ENCODE results near the gene VWA3B. TPM values are rescaled to one million over a fixed set of nuclear protein-coding genes. Genes with fewer than 3 reads are reported as not detected.

VWA3B gene
- total RNA-seq, 3 donors from 2014 or later = not detected

DNA sequence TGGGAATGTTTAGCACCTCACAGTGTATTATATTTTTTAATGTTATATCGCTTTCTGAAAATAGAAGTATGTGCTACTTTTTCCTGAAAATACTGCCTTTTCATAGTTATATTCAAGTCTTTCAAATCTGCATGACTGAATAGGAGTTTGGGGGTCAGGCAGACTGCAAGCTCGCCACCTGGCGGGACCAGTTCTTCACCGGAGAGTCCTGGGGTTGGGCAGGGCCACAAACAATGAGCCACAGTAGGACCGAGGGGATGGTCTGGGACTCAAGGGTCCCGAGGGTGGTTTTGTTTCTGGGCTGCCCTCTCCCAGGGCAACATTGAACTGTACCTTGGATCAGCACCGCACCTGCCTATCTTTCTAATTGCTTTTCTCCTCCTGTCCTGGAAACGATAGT is 70.6 kb downstream of the VWA3B start:
- DNase-seq = no peak

DNA sequence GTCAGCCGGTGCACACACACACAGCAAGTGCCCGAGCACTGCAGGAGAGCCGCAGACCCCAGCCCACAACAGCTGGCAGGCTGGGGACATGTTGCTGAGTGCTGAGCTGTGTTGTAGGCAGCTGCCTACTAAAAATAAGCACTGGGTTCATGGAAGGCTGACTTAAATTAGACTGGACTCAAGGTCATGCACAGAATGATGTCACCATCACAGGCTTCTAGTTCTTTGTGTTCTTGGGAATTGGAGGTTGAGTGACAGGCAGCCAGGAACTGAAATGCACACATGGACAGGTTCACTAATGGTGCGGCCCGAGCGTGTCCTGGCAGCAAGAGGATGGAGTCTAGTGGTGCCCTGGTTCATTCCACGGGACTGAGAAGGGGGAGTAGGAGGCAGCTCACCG is 71.3 kb downstream of the VWA3B start:
- no peaks in the 10 kb centered on the region for H3K4me1 Mint-ChIP-seq (ENCODE audit: low read depth)
- H3K36me3 Mint-ChIP-seq (ENCODE audit: insufficient read depth) = no peaks in the 10 kb centered on the region
- no peak overlapping the region for H3K4me3 Mint-ChIP-seq
- H3K27me3 Mint-ChIP-seq (ENCODE audit: low read depth) = peaks cover 32% of the 10 kb centered on the region
- ATAC-seq = no peak
- DNase-seq = no peak
- H3K9me3 Mint-ChIP-seq = no peaks in the 10 kb centered on the region

More for the DNA sequence above, 70.6 kb downstream of the VWA3B start:
- H3K27me3 Mint-ChIP-seq (ENCODE audit: low read depth) = peaks cover 29% of the 10 kb centered on the region
- no peaks in the 10 kb centered on the region for H3K9me3 Mint-ChIP-seq
- no peaks in the 10 kb centered on the region for H3K36me3 Mint-ChIP-seq (ENCODE audit: insufficient read depth)
- H3K4me1 Mint-ChIP-seq (ENCODE audit: low read depth) = no peaks in the 10 kb centered on the region
- ATAC-seq = no peak
- no peak overlapping the region for H3K4me3 Mint-ChIP-seq

DNA sequence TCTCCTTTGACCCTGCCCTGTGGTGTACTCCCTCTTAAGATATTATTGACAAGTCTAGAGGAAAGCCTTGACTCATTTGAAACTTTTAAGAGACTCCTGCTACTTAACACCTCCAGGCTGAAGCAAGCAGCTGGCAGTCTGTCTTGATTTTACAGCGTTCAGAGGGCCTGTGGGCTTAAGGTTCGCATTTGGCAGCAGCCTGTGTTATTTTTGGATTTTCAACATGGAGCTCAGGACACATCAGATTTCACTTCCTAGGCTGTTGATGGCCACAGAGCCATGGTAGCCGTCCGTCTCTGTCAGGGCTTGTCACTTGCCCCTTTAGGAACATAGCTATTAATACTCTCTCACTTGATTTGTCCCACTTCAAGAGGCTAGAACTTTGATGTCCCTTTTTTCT is 73.6 kb downstream of the VWA3B start:
- Mint-ChIP-seq H3K9me3 (no peaks in the 10 kb centered on the region), H3K36me3 (ENCODE audit: insufficient read depth) (no peaks in the 10 kb centered on the region), H3K4me1 (ENCODE audit: low read depth) (no peaks in the 10 kb centered on the region), H3K27me3 (ENCODE audit: low read depth) (peaks cover 30% of the 10 kb centered on the region), H3K4me3 (no peak overlapping the region)
- ATAC-seq (no peak), DNase-seq (no peak)

GRCh38 chr2:98161186-98161585 is 74.2 kb downstream of the VWA3B start:
- H3K4me1 Mint-ChIP-seq (ENCODE audit: low read depth) = no peaks in the 10 kb centered on the region
- no peaks in the 10 kb centered on the region for H3K9me3 Mint-ChIP-seq
- DNase-seq = no peak
- no peak for ATAC-seq
- peaks cover 27% of the 10 kb centered on the region for H3K27me3 Mint-ChIP-seq (ENCODE audit: low read depth)
- no peaks in the 10 kb centered on the region for H3K36me3 Mint-ChIP-seq (ENCODE audit: insufficient read depth)
- H3K4me3 Mint-ChIP-seq = no peak overlapping the region

DNA sequence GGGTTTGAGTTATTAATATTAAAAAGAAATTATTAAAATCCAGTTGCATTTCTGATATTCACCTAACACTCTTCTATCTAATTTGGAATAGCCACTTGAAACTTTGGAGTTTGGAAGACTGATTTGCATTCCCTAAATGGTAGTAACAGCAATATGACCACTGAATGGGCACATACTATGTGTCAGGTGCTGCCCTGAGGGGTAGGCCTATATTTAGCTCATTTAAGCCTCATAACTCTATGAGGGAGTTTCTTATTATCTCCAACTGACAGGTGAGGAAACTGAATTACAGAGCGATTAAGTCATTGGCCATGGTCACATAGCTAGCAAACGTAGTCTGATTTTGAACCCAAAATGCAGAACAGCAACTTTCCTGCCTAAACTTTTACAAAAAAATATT is 77.3 kb downstream of the VWA3B start:
- DNase-seq (no peak), ATAC-seq (no peak)
- H3K4me3 Mint-ChIP-seq = no peak overlapping the region
- H3K4me1 Mint-ChIP-seq (ENCODE audit: low read depth) = no peaks in the 10 kb centered on the region
- H3K36me3 Mint-ChIP-seq (ENCODE audit: insufficient read depth) = no peaks in the 10 kb centered on the region
- no peaks in the 10 kb centered on the region for H3K9me3 Mint-ChIP-seq
- H3K27me3 Mint-ChIP-seq (ENCODE audit: low read depth) = peaks cover 26% of the 10 kb centered on the region

DNA sequence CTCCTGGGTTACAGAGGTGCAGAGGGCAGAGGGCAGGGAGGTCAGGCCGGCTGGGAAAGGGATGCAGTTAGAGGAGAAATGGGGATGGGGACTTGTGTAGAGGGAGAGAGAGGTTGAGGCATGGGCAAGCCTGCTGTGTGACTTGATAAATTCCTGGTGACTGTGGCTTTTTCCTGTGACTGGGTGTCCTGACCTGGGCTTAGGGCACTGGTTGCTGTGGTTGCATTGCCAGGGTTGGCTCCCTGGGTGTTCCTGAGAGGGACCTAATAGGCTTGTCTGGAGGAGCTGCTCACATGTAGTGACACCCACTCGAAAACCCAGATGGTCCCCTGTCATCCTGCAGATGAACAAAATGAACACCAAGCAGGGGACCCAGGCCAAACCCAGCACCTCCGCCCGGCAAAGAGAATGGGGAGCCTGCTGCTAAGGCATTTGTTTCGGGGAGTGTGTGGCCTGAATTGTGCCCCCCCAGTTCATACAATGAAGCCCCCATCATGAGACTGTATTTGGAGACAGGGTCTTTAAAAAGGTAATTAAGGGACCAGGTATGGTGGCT is 78.6 kb downstream of the VWA3B start:
- no peaks in the 10 kb centered on the region for H3K9me3 Mint-ChIP-seq
- H3K4me3 Mint-ChIP-seq = no peak overlapping the region
- no peaks in the 10 kb centered on the region for H3K36me3 Mint-ChIP-seq (ENCODE audit: insufficient read depth)
- DNase-seq = no peak
- H3K27me3 Mint-ChIP-seq (ENCODE audit: low read depth) = peaks cover 27% of the 10 kb centered on the region
- ATAC-seq = no peak
- H3K4me1 Mint-ChIP-seq (ENCODE audit: low read depth) = no peaks in the 10 kb centered on the region

DNA sequence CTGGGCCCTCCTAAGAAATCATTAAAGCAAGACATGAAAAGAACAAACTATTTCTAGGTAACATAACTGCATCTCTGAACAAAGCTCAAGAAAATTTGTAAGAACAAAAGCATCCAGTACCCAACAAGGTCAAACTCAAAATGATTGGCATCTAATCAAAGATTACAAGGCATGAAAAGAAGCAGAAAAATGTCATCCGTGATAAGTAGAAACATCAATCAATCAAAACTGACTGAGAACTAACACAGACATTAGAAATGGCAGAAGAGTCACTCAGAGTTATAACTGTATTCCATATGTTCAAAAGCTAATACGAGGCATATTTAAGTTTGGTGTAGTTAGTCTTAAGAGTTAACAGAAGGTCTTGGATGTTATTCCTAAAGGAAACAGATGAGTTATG is 80.9 kb downstream of the VWA3B start:
- no peaks in the 10 kb centered on the region for H3K9me3 Mint-ChIP-seq

GRCh38 chr2:98170076-98170475 is 83.1 kb downstream of the VWA3B start:
- Mint-ChIP-seq H3K4me3 (no peak overlapping the region), H3K4me1 (ENCODE audit: low read depth) (no peaks in the 10 kb centered on the region), H3K27me3 (ENCODE audit: low read depth) (peaks cover 38% of the 10 kb centered on the region), H3K9me3 (no peaks in the 10 kb centered on the region), H3K36me3 (ENCODE audit: insufficient read depth) (no peaks in the 10 kb centered on the region)
- DNase-seq (no peak), ATAC-seq (no peak)

More for the DNA sequence above, 80.9 kb downstream of the VWA3B start:
- DNase-seq = no peak
- peaks cover 32% of the 10 kb centered on the region for H3K27me3 Mint-ChIP-seq (ENCODE audit: low read depth)
- ATAC-seq = no peak
- H3K36me3 Mint-ChIP-seq (ENCODE audit: insufficient read depth) = no peaks in the 10 kb centered on the region
- H3K4me1 Mint-ChIP-seq (ENCODE audit: low read depth) = no peaks in the 10 kb centered on the region
- no peak overlapping the region for H3K4me3 Mint-ChIP-seq

DNA sequence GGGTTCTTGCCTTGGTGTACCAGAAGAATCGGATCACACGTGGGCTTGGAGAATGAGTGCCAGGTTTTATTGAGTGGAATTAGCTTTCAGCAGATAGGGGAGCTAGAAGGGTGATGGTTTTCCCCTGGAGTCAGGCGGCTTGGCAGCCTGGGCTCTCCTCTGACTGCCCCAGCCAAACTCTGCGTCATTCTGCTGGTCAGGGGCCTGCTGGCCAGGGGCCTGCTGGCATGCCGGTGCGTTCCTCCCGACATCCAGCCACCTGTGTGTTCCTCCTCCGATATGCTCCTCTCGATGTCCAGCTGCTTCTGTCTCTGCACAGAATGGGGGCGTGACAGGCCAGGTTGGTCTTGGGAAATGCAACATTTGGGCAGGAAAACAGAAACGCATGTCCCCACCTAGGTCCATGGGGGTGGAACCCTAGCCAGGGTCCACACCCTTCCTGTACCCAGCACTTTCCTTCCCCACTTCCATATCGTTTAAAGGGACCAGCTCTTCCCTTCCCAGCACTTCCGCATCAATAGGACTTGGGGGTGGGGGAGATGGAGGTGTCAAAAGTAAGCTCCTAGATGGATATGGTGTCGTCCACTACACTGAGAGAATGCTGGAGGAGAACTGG is 85.3 kb downstream of the VWA3B start:
- Mint-ChIP-seq H3K27me3 (ENCODE audit: low read depth) (peaks cover 40% of the 10 kb centered on the region), H3K4me3 (no peak overlapping the region), H3K4me1 (ENCODE audit: low read depth) (no peaks in the 10 kb centered on the region), H3K36me3 (ENCODE audit: insufficient read depth) (no peaks in the 10 kb centered on the region), H3K9me3 (no peaks in the 10 kb centered on the region)
- DNase-seq = no peak
- ATAC-seq = no peak

- H3K4me1 Mint-ChIP-seq (ENCODE audit: low read depth) = no peaks in the 10 kb centered on the region
- H3K27me3 Mint-ChIP-seq (ENCODE audit: low read depth) = peaks cover 43% of the 10 kb centered on the region
- H3K4me3 Mint-ChIP-seq = no peak overlapping the region
- ATAC-seq (no peak), DNase-seq (no peak)
- H3K9me3 Mint-ChIP-seq = no peaks in the 10 kb centered on the region
- H3K36me3 Mint-ChIP-seq (ENCODE audit: insufficient read depth) = no peaks in the 10 kb centered on the region
These were observed 86.0 kb downstream of the VWA3B start for GRCh38 chr2:98172951-98173350.

DNA sequence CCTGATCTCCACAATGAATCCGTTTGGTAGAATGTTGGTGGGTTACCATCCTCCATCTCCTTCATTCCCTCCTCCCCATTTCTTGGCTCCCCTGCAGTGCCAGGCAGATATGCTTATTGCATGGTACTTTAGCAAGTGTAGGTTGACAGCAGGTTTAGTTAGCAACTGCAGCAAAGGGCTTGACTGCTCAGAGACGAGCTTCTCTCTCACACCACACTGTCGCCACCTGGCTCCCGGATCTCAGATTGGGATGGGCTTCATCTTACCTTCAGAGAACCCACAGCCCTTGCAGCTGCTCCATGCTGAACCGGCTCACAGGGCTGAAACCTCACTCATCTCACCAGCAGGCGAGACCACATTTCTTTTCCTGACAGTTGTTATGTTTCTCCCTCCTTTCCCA is 88.8 kb downstream of the VWA3B start:
- ATAC-seq (no peak), DNase-seq (no peak)
- Mint-ChIP-seq H3K36me3 (ENCODE audit: insufficient read depth) (no peaks in the 10 kb centered on the region), H3K4me1 (ENCODE audit: low read depth) (no peaks in the 10 kb centered on the region), H3K27me3 (ENCODE audit: low read depth) (peaks cover 45% of the 10 kb centered on the region), H3K4me3 (no peak overlapping the region), H3K9me3 (no peaks in the 10 kb centered on the region)

DNA sequence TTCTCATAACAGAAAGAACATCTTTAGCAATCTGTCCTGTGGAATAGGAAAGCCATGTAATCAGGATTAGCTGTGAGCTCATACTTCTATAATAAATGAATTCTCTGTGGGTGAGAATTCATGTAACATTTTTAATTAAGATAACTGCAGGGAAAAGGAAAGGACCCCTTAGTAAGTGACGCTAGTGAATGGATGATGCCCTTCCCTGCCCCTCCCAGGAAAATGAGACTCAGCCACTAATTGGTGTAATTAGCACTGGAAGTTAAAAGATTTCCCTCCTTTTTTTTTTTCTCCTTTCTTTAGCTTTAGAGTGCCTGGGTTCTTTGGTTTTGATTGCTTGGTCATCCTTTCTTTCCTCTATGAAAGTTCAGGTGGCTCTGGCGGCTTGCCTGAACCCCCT is 90.3 kb downstream of the VWA3B start:
- Mint-ChIP-seq H3K4me1 (ENCODE audit: low read depth) (no peaks in the 10 kb centered on the region), H3K4me3 (no peak overlapping the region), H3K36me3 (ENCODE audit: insufficient read depth) (no peaks in the 10 kb centered on the region), H3K9me3 (no peaks in the 10 kb centered on the region), H3K27me3 (ENCODE audit: low read depth) (peaks cover 38% of the 10 kb centered on the region)
- ATAC-seq (no peak), DNase-seq (no peak)

DNA sequence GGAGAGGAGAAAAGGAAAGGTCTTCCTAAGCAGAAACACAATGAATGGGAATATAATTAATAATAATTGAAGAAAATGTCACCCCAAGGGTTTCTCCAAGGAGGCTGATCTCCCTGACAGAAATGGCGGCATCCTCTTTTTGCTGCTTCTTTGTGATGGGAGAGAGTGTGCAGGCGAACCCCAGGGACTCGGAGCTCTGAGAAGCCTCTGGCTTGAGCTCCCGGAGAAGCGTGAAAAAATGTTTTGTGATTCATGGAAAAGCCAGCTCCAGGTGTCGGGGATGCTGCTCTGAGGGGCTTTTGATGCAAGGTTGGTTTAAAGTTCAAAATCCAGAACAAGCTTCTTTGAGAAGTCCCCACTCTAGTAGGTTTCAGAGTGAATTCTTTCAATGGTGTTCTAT is 91.0 kb downstream of the VWA3B start:
- Mint-ChIP-seq H3K27me3 (ENCODE audit: low read depth) (peaks cover 38% of the 10 kb centered on the region), H3K36me3 (ENCODE audit: insufficient read depth) (no peaks in the 10 kb centered on the region), H3K4me1 (ENCODE audit: low read depth) (no peaks in the 10 kb centered on the region), H3K9me3 (no peaks in the 10 kb centered on the region), H3K4me3 (no peak overlapping the region)
- no peak for DNase-seq
- no peak for ATAC-seq

GRCh38 chr2:98180456-98180855 is 93.5 kb downstream of the VWA3B start:
- Mint-ChIP-seq H3K9me3 (no peaks in the 10 kb centered on the region), H3K27me3 (ENCODE audit: low read depth) (peaks cover 28% of the 10 kb centered on the region), H3K36me3 (ENCODE audit: insufficient read depth) (no peaks in the 10 kb centered on the region), H3K4me1 (ENCODE audit: low read depth) (no peaks in the 10 kb centered on the region), H3K4me3 (no peak overlapping the region)
- DNase-seq = no peak
- no peak for ATAC-seq

DNA sequence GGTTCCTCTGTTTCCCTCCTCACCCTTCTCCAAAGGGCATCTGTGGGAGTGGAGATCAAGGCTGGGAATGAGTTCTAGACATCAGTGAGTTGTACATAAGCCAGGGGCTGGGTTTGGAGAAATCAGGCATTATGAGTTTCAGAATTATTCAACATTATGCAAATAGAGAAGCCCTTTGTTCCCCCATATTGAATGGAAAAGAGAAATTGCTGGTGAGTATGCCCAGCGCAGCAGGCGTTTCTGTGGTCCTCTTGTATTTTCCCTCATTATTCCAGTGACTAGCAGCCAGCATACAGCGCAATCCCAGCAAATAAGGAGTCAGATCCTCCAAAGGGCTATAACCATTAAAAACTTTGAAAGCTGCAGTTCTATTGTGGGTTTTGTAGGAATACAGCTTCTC is 94.4 kb downstream of the VWA3B start:
- Mint-ChIP-seq H3K9me3 (no peaks in the 10 kb centered on the region), H3K4me3 (no peak overlapping the region), H3K36me3 (ENCODE audit: insufficient read depth) (no peaks in the 10 kb centered on the region), H3K27me3 (ENCODE audit: low read depth) (peaks cover 24% of the 10 kb centered on the region), H3K4me1 (ENCODE audit: low read depth) (no peaks in the 10 kb centered on the region)
- DNase-seq = no peak
- no peak for ATAC-seq
